H1 (cell line): Measurements from ENCODE around the gene NTN4. TPM values are rescaled to one million over a fixed set of nuclear protein-coding genes. Genes with fewer than 3 reads are reported as not detected.

Source experiments
- CTCF ChIA-PET: fragments of 300-600 bp; sonication (Branson Sonifier 250); formaldehyde crosslinking; loops from one replicate; lab custom pipeline; 2021; ENCODE audit not compliant: partially characterized antibody; lab: Charles Lee
- POLR2A ChIA-PET: fragments of 300-600 bp; sonication (Branson Sonifier 250); formaldehyde crosslinking; loops from one replicate; lab custom pipeline; 2021; ENCODE audit warnings: inconsistent platforms; ENCODE audit not compliant: partially characterized antibody; lab: Charles Lee
- DNase-seq, 2 experiments: peaks; one replicate each; pipeline versions ENCODE4 v3.0.0 to v3.0.0-alpha.2; 2010 to 2022; ENCODE audit warnings: low spot score in 2 of 2, low read depth in 1 of 2, mixed read lengths in 1 of 2
- FAIRE-seq: peaks from 2 replicates; lab custom pipeline; 2011; peaks lifted over from hg19 to GRCh38; lab: Jason Lieb, UNC
- H2AFZ ChIP-seq: 2 replicates; pipeline ENCODE4 v1.8.1; 2012; ENCODE audit warnings: low read length, inconsistent platforms
- H2AK5ac ChIP-seq: 2 replicates; pipeline ENCODE4 v1.6.1; 2013; ENCODE audit warnings: low read depth, low read length
- H2BK120ac ChIP-seq: replicated peaks from 2 replicates; pipeline ENCODE3; 2013; ENCODE audit warnings: low read depth, low read length, inconsistent platforms
- H2BK12ac ChIP-seq: 2 replicates; pipeline ENCODE4 v1.6.1; 2013; ENCODE audit warnings: low read depth, low read length
- H2BK15ac ChIP-seq: 2 replicates; pipeline ENCODE4 v1.6.1; 2013; ENCODE audit warnings: low read length
- H2BK20ac ChIP-seq: 2 replicates; pipeline ENCODE4 v1.6.1; 2013; ENCODE audit warnings: low read length
- H2BK5ac ChIP-seq: 2 replicates; pipeline ENCODE4 v1.6.1; 2013; ENCODE audit warnings: low read depth, low read length
- H3K14ac ChIP-seq: 2 replicates; pipeline ENCODE4 v1.6.1; 2013; ENCODE audit warnings: inconsistent platforms; ENCODE audit not compliant: insufficient read length
- H3K18ac ChIP-seq: 2 replicates; pipeline ENCODE4 v1.6.1; 2013; ENCODE audit warnings: low read length; ENCODE audit errors: extremely low read depth
- H3K23ac ChIP-seq: 2 replicates; pipeline ENCODE4 v1.6.1; 2013; ENCODE audit warnings: inconsistent platforms; ENCODE audit not compliant: insufficient read length
- H3K23me2 ChIP-seq: 2 replicates; pipeline ENCODE4 v1.6.1; 2013; ENCODE audit warnings: low read depth, low read length
- H3K27ac ChIP-seq: 2 replicates; pipeline ENCODE4 v1.6.1; 2011; ENCODE audit warnings: low read depth, low read length, inconsistent platforms
- H3K27me3 ChIP-seq, 4 experiments: replicated peaks in 1 of 4; 1 replicate in 1 of 4; 2 replicates in 3 of 4; pipeline versions ENCODE4 v1.6.1 to v1.8.1; 2011 to 2013; ENCODE audit warnings: low read length in 3 of 4, mild to moderate bottlenecking in 3 of 4, inconsistent platforms in 2 of 4, mixed read lengths in 2 of 4, moderate library complexity in 1 of 4; ENCODE audit not compliant: control insufficient read depth in 3 of 4, insufficient read depth in 3 of 4; ENCODE audit errors: extremely low read depth in 1 of 4
- H3K36me3 ChIP-seq, 4 experiments: 2 replicates each; pipeline versions ENCODE4 v1.6.1 to v1.8.1; 2011 to 2013; ENCODE audit warnings: mild to moderate bottlenecking in 4 of 4, low read length in 3 of 4, moderate library complexity in 2 of 4, control low read depth in 1 of 4, inconsistent platforms in 1 of 4; ENCODE audit not compliant: insufficient read depth in 4 of 4, control insufficient read depth in 2 of 4
- H3K4ac ChIP-seq: replicated peaks from 2 replicates; pipeline ENCODE3; 2013; ENCODE audit warnings: low read length, low read depth, mixed read lengths, inconsistent platforms; ENCODE audit not compliant: insufficient read length
- H3K4me1 ChIP-seq, 4 experiments: replicated peaks in 1 of 4; 1 replicate in 1 of 4; 2 replicates in 3 of 4; pipeline versions ENCODE4 v1.6.1 to v1.8.1; 2011 to 2013; ENCODE audit warnings: low read length in 3 of 4, inconsistent platforms in 2 of 4, mixed read lengths in 1 of 4; ENCODE audit not compliant: insufficient read depth in 4 of 4, control insufficient read depth in 3 of 4
- H3K4me2 ChIP-seq, 2 experiments: 2 replicates each; pipeline versions ENCODE4 v1.6.1 to v1.8.1; 2011 to 2013; ENCODE audit warnings: low read depth in 2 of 2, low read length in 2 of 2, control low read depth in 1 of 2, inconsistent platforms in 1 of 2, mild to moderate bottlenecking in 1 of 2; ENCODE audit not compliant: insufficient read depth in 1 of 2
- H3K4me3 ChIP-seq, 4 experiments: fragments of 200-600, 300-600 bp in 1 of 4; sonication (generic), shearing (Covaris generic), sonication (Bioruptor Twin) in 1 of 4; 2 replicates each; pipeline versions ENCODE4 v1.5.1 to v1.8.1; 2011 to 2016; ENCODE audit warnings: low read length in 4 of 4, low read depth in 3 of 4, control low read depth in 2 of 4, inconsistent platforms in 2 of 4, mild to moderate bottlenecking in 2 of 4, mixed read lengths in 1 of 4, moderate library complexity in 1 of 4; ENCODE audit not compliant: insufficient read depth in 2 of 4; ENCODE audit errors: extremely low read depth in 1 of 4
- H3K56ac ChIP-seq: replicated peaks from 2 replicates; pipeline ENCODE3; 2013; ENCODE audit warnings: low read depth, mild to moderate bottlenecking, mixed read lengths, low read length, inconsistent platforms; ENCODE audit not compliant: insufficient read length
- H3K79me1 ChIP-seq: 2 replicates; pipeline ENCODE4 v1.6.1; 2013; ENCODE audit warnings: low read depth, low read length, control low read depth
- H3K79me2 ChIP-seq, 2 experiments: 2 replicates each; pipeline versions ENCODE4 v1.6.1 to v1.8.1; 2012 to 2013; ENCODE audit warnings: low read length in 2 of 2, mild to moderate bottlenecking in 2 of 2, inconsistent platforms in 1 of 2; ENCODE audit not compliant: insufficient read depth in 2 of 2, control insufficient read depth in 1 of 2
- H3K9ac ChIP-seq, 4 experiments: replicated peaks in 1 of 4; 1 replicate in 1 of 4; 2 replicates in 3 of 4; pipeline versions ENCODE4 v1.6.1 to v1.8.1; 2011 to 2013; ENCODE audit warnings: low read depth in 3 of 4, low read length in 3 of 4, control low read depth in 2 of 4, mild to moderate bottlenecking in 2 of 4, moderate library complexity in 2 of 4, inconsistent platforms in 1 of 4; ENCODE audit errors: extremely low read depth in 1 of 4
- H3K9me3 ChIP-seq, 2 experiments: 2 replicates each; pipeline versions ENCODE4 v1.6.1 to v1.8.1; 2012 to 2013; ENCODE audit warnings: mild to moderate bottlenecking in 2 of 2, moderate library complexity in 2 of 2, control low read depth in 1 of 2, inconsistent platforms in 1 of 2, low read depth in 1 of 2, low read length in 1 of 2, mixed read lengths in 1 of 2; ENCODE audit not compliant: insufficient read depth in 2 of 2
- H4K20me1 ChIP-seq, 2 experiments: replicated peaks in 1 of 2; 2 replicates each; pipeline versions ENCODE3 to v1.8.1; 2011 to 2013; ENCODE audit warnings: inconsistent platforms in 2 of 2, low read length in 2 of 2, mild to moderate bottlenecking in 1 of 2; ENCODE audit not compliant: insufficient read depth in 2 of 2, control insufficient read depth in 1 of 2
- H4K5ac ChIP-seq: 2 replicates; pipeline ENCODE4 v1.6.1; 2013; ENCODE audit warnings: low read length, low read depth, mixed read lengths, inconsistent platforms; ENCODE audit not compliant: insufficient read length
- H4K8ac ChIP-seq: 2 replicates; pipeline ENCODE4 v1.8.0; 2013; ENCODE audit warnings: mild to moderate bottlenecking, moderate library complexity, low read length, inconsistent platforms; ENCODE audit not compliant: insufficient read depth; ENCODE audit errors: extremely low read depth
- H4K91ac ChIP-seq: replicated peaks from 2 replicates; pipeline ENCODE3; 2013; ENCODE audit warnings: low read length, mixed read lengths, inconsistent platforms; ENCODE audit not compliant: insufficient read length
- CREB1 ChIP-seq: IDR thresholded peaks from 2 replicates; pipeline ENCODE4 v1.6.1; 2012; ENCODE audit warnings: inconsistent platforms
- CTBP2 ChIP-seq: IDR thresholded peaks from 2 replicates; pipeline ENCODE4 v1.7.0; 2011; ENCODE audit warnings: borderline replicate concordance, mild to moderate bottlenecking, moderate library complexity, mixed read lengths, low read length; ENCODE audit not compliant: insufficient read depth, insufficient read length
- GTF2F1 ChIP-seq: IDR thresholded peaks from 2 replicates; pipeline ENCODE4 v1.6.1; 2012; ENCODE audit warnings: low read depth, low read length, improper control_type of control experiment, borderline replicate concordance
- NANOG ChIP-seq: IDR thresholded peaks from 2 replicates; pipeline ENCODE4 v1.6.1; 2011; ENCODE audit warnings: low read length, low read depth, mild to moderate bottlenecking, inconsistent platforms; ENCODE audit not compliant: insufficient read depth, poor library complexity, severe bottlenecking
- YY1 ChIP-seq: IDR thresholded peaks from 2 replicates; pipeline ENCODE4 v1.6.1; 2011; ENCODE audit warnings: low read depth, mild to moderate bottlenecking, low read length
- WGBS, 2 experiments: shearing (Covaris generic) in 1 of 2; methylation state at CpG; one replicate each; pipeline versions ENCODE4 v1.1.6 to v1.1.7; 2013 to 2015; ENCODE audit warnings: low lambda C conversion rate in 2 of 2, mixed read lengths in 2 of 2, inconsistent platforms in 1 of 2, low coverage in 1 of 2, missing lambda C conversion rate in 1 of 2; ENCODE audit not compliant: insufficient replicate concordance in 2 of 2, insufficient coverage in 1 of 2, insufficient read length in 1 of 2; ENCODE audit errors: extremely low coverage in 1 of 2, missing lambda C conversion rate in 1 of 2; 5-methylcytosine and 5-hydroxymethylcytosine counted together
- polyA plus RNA-seq, 7 experiments: library from polyadenylated mRNA; depleted of rRNA in 3 of 7; stranded (reverse) in 5 of 7; unstranded in 2 of 7; fragments of >200 nt in 5 of 7; fragments of 200-250 nt in 2 of 7; gene quantifications; 1 replicate in 5 of 7; 2 replicates in 1 of 7; 4 replicates in 1 of 7; pipeline versions ENCODE4 v1.2.1 to v1.2.3, GENCODE V29; 2011 to 2013; ENCODE audit warnings: missing spikeins in 2 of 7, mixed read lengths in 2 of 7
- total RNA-seq: library from RNA; stranded (reverse); fragmentation: NEBNext Ultra II Directional; extraction: Animal tissue kit (Norgen Biotek cat#: 25700); gene quantifications from 2 replicates; pipeline ENCODE4 v1.2.1, GENCODE V29; 2021
- TF ChIP-seq, protein P1 (sequence below), 3 experiments: IDR thresholded peaks; 1 replicate in 2 of 3; 2 replicates in 1 of 3; pipeline versions ENCODE4 v1.5.1 to v1.6.1; 2011; ENCODE audit warnings: low read length in 3 of 3, mild to moderate bottlenecking in 3 of 3, inconsistent platforms in 2 of 3, low read depth in 1 of 3, moderate library complexity in 1 of 3; ENCODE audit not compliant: insufficient read depth in 1 of 3; ENCODE audit errors: control extremely low read depth in 1 of 3

Gene NTN4
- total and polyA plus RNA-seq, 2 of the 8 experiments (the other 6 are each of a cell fraction or from before 2014, with no cell fraction given): 0.74 to 1.3 TPM

DNA sequence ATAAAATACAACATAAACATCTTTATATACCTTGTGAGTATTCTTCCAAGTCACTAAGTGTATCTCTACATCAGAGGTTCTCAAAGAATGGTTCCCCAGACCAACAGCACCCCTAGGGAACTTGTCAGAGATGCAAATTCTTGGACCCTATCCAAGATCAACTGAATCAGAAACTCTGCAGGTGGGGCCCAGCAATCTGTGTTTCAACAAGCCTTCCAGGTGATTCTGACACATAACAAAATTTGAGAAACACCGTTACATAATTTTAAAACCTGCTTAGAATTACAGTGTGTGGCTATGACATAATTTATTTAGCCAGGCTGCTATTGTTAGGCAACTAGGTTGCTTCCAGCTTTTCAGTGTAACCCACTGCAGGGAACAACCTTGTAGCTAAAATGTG lies 49.8 kb downstream of the NTN4 start:
- H3K4ac ChIP-seq: no peak overlapping the region
- no peak overlapping the region for H4K5ac ChIP-seq
- H3K4me3 ChIP-seq: no peak overlapping the region
- no peaks in the 10 kb centered on the region for H3K36me3 ChIP-seq
- 90% methylated on average over 1 of the region's 1 CpG; no CpG with 5 or more reads in 1 of the 2 experiments for WGBS, 2 experiments
- no peaks in the 10 kb centered on the region for H4K20me1 ChIP-seq
- H2AFZ ChIP-seq: no peak overlapping the region
- FAIRE-seq: no peak
- H2BK20ac ChIP-seq: no peak overlapping the region
- no peak overlapping the region for H2BK120ac ChIP-seq
- H3K79me2 ChIP-seq: no peaks in the 10 kb centered on the region
- H3K79me1 ChIP-seq: no peaks in the 10 kb centered on the region
- H2BK12ac ChIP-seq: no peak overlapping the region
- H3K27me3 ChIP-seq: no peaks in the 10 kb centered on the region
- H3K23ac ChIP-seq: no peak overlapping the region
- no peak overlapping the region for H4K91ac ChIP-seq
- no peak overlapping the region for H3K27ac ChIP-seq
- no peak for TF ChIP-seq CREB1
- no peak for TF ChIP-seq YY1
- no peak for TF ChIP-seq NANOG
- no peak for TF ChIP-seq CTBP2
- TF ChIP-seq, protein P1, sequence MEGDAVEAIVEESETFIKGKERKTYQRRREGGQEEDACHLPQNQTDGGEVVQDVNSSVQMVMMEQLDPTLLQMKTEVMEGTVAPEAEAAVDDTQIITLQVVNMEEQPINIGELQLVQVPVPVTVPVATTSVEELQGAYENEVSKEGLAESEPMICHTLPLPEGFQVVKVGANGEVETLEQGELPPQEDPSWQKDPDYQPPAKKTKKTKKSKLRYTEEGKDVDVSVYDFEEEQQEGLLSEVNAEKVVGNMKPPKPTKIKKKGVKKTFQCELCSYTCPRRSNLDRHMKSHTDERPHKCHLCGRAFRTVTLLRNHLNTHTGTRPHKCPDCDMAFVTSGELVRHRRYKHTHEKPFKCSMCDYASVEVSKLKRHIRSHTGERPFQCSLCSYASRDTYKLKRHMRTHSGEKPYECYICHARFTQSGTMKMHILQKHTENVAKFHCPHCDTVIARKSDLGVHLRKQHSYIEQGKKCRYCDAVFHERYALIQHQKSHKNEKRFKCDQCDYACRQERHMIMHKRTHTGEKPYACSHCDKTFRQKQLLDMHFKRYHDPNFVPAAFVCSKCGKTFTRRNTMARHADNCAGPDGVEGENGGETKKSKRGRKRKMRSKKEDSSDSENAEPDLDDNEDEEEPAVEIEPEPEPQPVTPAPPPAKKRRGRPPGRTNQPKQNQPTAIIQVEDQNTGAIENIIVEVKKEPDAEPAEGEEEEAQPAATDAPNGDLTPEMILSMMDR (IDR thresholded peaks at IDR 0.05; ENCODE audit: control extremely low read depth in 1 of 3, insufficient read depth in 1 of 3, low read depth in 1 of 3, low read length in 3 of 3): no peak
- TF ChIP-seq GTF2F1: no peak
- H4K8ac ChIP-seq: no peak overlapping the region
- no peaks in the 10 kb centered on the region for H3K23me2 ChIP-seq
- no peaks in the 10 kb centered on the region for H3K9me3 ChIP-seq
- no peak overlapping the region for H3K18ac ChIP-seq
- no peak overlapping the region for H3K56ac ChIP-seq
- H2BK15ac ChIP-seq: no peak overlapping the region
- H3K4me1 ChIP-seq: no peaks in the 10 kb centered on the region
- H3K9ac ChIP-seq: no peak overlapping the region
- H3K4me2 ChIP-seq: no peak overlapping the region
- POLR2A ChIA-PET: no interaction called here
- no peak overlapping the region for H3K14ac ChIP-seq
- H2AK5ac ChIP-seq: no peak overlapping the region
- no peak overlapping the region for H2BK5ac ChIP-seq
- DNase-seq: no peak
- CTCF ChIA-PET: no interaction called here
